NCI-H748 treated with DMSO at 0.1 percent for 48 hours (cell line): ENCODE measurements around the gene YPEL1.
"Not testable (repeated sequence)": the region's sequence is repeated elsewhere in the genome, so short reads cannot be mapped to it uniquely, and the experiment has no call there.

Experiments used
- DNase-seq: peaks from one replicate; lab custom pipeline; 2025; lab: John Stamatoyannopoulos, UW

Gene YPEL1

GRCh38 chr22:21683401-21683811, 52.2 kb downstream of the YPEL1 start:
- no peak for DNase-seq

GRCh38 chr22:21682385-21683175, 53.0 kb downstream of the YPEL1 start:
- DNase-seq: no peak

GRCh38 chr22:21681566-21682370, 53.8 kb downstream of the YPEL1 start:
- DNase-seq: no peak

GRCh38 chr22:21680830-21681565, 54.6 kb downstream of the YPEL1 start:
- DNase-seq: no peak

GRCh38 chr22:21679383-21679782, 56.2 kb downstream of the YPEL1 start:
- DNase-seq: no peak

GRCh38 chr22:21678842-21679241, 56.8 kb downstream of the YPEL1 start:
- DNase-seq: not testable (repeated sequence)

GRCh38 chr22:21677606-21678443, 57.8 kb downstream of the YPEL1 start:
- no peak for DNase-seq

GRCh38 chr22:21674638-21675245, 60.9 kb downstream of the YPEL1 start:
- no peak for DNase-seq

GRCh38 chr22:21673534-21674321, 61.9 kb downstream of the YPEL1 start:
- DNase-seq: no peak

- DNase-seq: no peak
These were observed 63.4 kb downstream of the YPEL1 start for GRCh38 chr22:21672107-21672629.

- DNase-seq: no peak
These were observed 66.6 kb downstream of the YPEL1 start for GRCh38 chr22:21669026-21669425.

- DNase-seq: no peak
These were observed 68.8 kb downstream of the YPEL1 start for GRCh38 chr22:21666786-21667185.

GRCh38 chr22:21665047-21665851, 70.3 kb downstream of the YPEL1 start:
- no peak for DNase-seq

GRCh38 chr22:21663738-21664137, 71.9 kb downstream of the YPEL1 start:
- DNase-seq: no peak

- DNase-seq: no peak
These were observed 73.6 kb downstream of the YPEL1 start for GRCh38 chr22:21661991-21662390.

- no peak for DNase-seq
These were observed 74.7 kb downstream of the YPEL1 start for GRCh38 chr22:21660904-21661303.

- DNase-seq: no peak
These were observed 75.6 kb downstream of the YPEL1 start for GRCh38 chr22:21659864-21660525.

- peak; percentile 62 for DNase-seq
These were observed 78.1 kb downstream of the YPEL1 start for GRCh38 chr22:21657360-21658032.
